ENCODE measurements around the gene NRXN3. TPM values are rescaled to one million over a fixed set of nuclear protein-coding genes. Genes with fewer than 3 reads are reported as not detected.

The NRXN3 gene
- total RNA-seq, 1 experiment from 2014 or later, result 1.1 TPM

- H3K4me2 ChIP-seq (ENCODE audit: low read length), result no peak overlapping the region
- intact Hi-C loops (cut with micrococcal nuclease), result no loop called here
- no peak overlapping the region for H2AFZ ChIP-seq (ENCODE audit: low read length)
- H3K9me3 ChIP-seq (ENCODE audit: low read length), result no peaks in the 10 kb centered on the region
- no peak for ATAC-seq
- no TSS peak for BruUV-seq (replicated peaks)
- H3K9me2 ChIP-seq (replicated peaks; ENCODE audit: low read length), result no peaks in the 10 kb centered on the region
- no peaks in the 10 kb centered on the region for H4K20me1 ChIP-seq (ENCODE audit: low read length)
- no peak overlapping the region for H3K4me3 ChIP-seq (ENCODE audit: low read length)
- no peak overlapping the region for H3K27ac ChIP-seq (ENCODE audit: low read length)
- H3K9ac ChIP-seq (ENCODE audit: low read length), result no peak overlapping the region
- H3K79me2 ChIP-seq (ENCODE audit: low read length), result no peaks in the 10 kb centered on the region
- no peaks in the 10 kb centered on the region for H3K36me3 ChIP-seq (ENCODE audit: low read depth, low read length)
- no peaks in the 10 kb centered on the region for H3F3A ChIP-seq (ENCODE audit: low read length, unreplicated experiment)
- CTCF ChIA-PET, result no interaction called here
- TF ChIP-seq, protein P1, sequence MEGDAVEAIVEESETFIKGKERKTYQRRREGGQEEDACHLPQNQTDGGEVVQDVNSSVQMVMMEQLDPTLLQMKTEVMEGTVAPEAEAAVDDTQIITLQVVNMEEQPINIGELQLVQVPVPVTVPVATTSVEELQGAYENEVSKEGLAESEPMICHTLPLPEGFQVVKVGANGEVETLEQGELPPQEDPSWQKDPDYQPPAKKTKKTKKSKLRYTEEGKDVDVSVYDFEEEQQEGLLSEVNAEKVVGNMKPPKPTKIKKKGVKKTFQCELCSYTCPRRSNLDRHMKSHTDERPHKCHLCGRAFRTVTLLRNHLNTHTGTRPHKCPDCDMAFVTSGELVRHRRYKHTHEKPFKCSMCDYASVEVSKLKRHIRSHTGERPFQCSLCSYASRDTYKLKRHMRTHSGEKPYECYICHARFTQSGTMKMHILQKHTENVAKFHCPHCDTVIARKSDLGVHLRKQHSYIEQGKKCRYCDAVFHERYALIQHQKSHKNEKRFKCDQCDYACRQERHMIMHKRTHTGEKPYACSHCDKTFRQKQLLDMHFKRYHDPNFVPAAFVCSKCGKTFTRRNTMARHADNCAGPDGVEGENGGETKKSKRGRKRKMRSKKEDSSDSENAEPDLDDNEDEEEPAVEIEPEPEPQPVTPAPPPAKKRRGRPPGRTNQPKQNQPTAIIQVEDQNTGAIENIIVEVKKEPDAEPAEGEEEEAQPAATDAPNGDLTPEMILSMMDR (conservative IDR thresholded peaks at IDR 0.05; ENCODE audit: low read depth, low read length), result no peak
- no peak for TF ChIP-seq EZH2phosphoT487 (IDR thresholded peaks at IDR 0.05; ENCODE audit: borderline replicate concordance, low read length)
- TF ChIP-seq EZH2 (IDR thresholded peaks at IDR 0.05; ENCODE audit: low read length, unreplicated experiment), result no peak
- no peaks in the 10 kb centered on the region for H3K4me1 ChIP-seq (ENCODE audit: insufficient read depth, low read length)
- DNase-seq, result no peak
- POLR2A ChIA-PET (ENCODE audit: unreplicated experiment), result no interaction called here
- H3K27me3 ChIP-seq (ENCODE audit: low read length), result no peaks in the 10 kb centered on the region
These were observed 1555.0 kb downstream of the NRXN3 start for GRCh38 chr14:79724934-79725717.

GRCh38 chr14:79727900-79728299 is 1557.7 kb downstream of the NRXN3 start:
- no peaks in the 10 kb centered on the region for H3K9me2 ChIP-seq (replicated peaks; ENCODE audit: low read length)
- ChIA-PET POLR2A (ENCODE audit: unreplicated experiment) (no interaction called here), CTCF (no interaction called here)
- no peak for ATAC-seq
- H3K27me3 ChIP-seq (ENCODE audit: low read length), result no peaks in the 10 kb centered on the region
- H3K4me2 ChIP-seq (ENCODE audit: low read length), result no peak overlapping the region
- H3K9ac ChIP-seq (ENCODE audit: low read length), result no peak overlapping the region
- no peaks in the 10 kb centered on the region for H4K20me1 ChIP-seq (ENCODE audit: low read length)
- H2AFZ ChIP-seq (ENCODE audit: low read length), result no peak overlapping the region
- no peak overlapping the region for H3K4me3 ChIP-seq (ENCODE audit: low read length)
- H3K4me1 ChIP-seq (ENCODE audit: insufficient read depth, low read length), result no peaks in the 10 kb centered on the region
- H3F3A ChIP-seq (ENCODE audit: low read length, unreplicated experiment), result no peaks in the 10 kb centered on the region
- intact Hi-C loops (cut with micrococcal nuclease), result no loop called here
- no peaks in the 10 kb centered on the region for H3K79me2 ChIP-seq (ENCODE audit: low read length)
- H3K9me3 ChIP-seq (ENCODE audit: low read length), result no peaks in the 10 kb centered on the region
- no peak for DNase-seq
- BruUV-seq (replicated peaks), result no TSS peak
- no peak overlapping the region for H3K27ac ChIP-seq (ENCODE audit: low read length)
- no peaks in the 10 kb centered on the region for H3K36me3 ChIP-seq (ENCODE audit: low read depth, low read length)
- TF ChIP-seq EZH2phosphoT487 (IDR thresholded peaks at IDR 0.05; ENCODE audit: borderline replicate concordance, low read length), result no peak
- no peak for TF ChIP-seq EZH2 (IDR thresholded peaks at IDR 0.05; ENCODE audit: low read length, unreplicated experiment)
- TF ChIP-seq, protein P1 (conservative IDR thresholded peaks at IDR 0.05; ENCODE audit: low read depth, low read length), result no peak

DNA sequence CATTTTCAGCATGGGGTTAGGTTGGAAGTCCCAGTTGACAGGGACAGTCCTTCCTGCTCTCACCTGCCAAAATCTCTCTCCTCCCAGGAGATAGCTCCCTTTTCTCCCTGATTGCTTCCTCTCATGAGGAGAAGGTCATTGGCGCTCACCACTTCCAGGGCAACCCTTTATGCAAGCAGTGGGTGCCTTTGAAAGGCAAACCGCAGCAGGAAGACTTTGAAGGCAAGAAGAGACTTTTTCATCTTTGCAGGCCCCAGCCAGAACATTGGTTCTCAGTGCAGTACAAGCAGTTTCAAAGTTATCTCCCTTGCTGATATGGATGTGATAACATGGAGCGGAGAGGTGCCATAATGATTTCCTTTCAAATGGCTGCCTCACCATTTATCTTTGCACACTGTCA is 1558.2 kb downstream of the NRXN3 start:
- TF ChIP-seq EZH2 (IDR thresholded peaks at IDR 0.05; ENCODE audit: low read length, unreplicated experiment) (no peak), EZH2phosphoT487 (IDR thresholded peaks at IDR 0.05; ENCODE audit: borderline replicate concordance, low read length) (no peak)
- TF ChIP-seq, protein P1 (conservative IDR thresholded peaks at IDR 0.05; ENCODE audit: low read depth, low read length), result no peak
- ChIA-PET POLR2A (ENCODE audit: unreplicated experiment) (no interaction called here), CTCF (no interaction called here)
- no peak overlapping the region for H3K4me3 ChIP-seq (ENCODE audit: low read length)
- no peaks in the 10 kb centered on the region for H3K9me2 ChIP-seq (replicated peaks; ENCODE audit: low read length)
- H3K27ac ChIP-seq (ENCODE audit: low read length), result no peak overlapping the region
- H3K27me3 ChIP-seq (ENCODE audit: low read length), result no peaks in the 10 kb centered on the region
- no TSS peak for BruUV-seq (replicated peaks)
- ATAC-seq (no peak), DNase-seq (no peak)
- H3K79me2 ChIP-seq (ENCODE audit: low read length), result no peaks in the 10 kb centered on the region
- intact Hi-C loops (cut with micrococcal nuclease), result no loop called here
- no peaks in the 10 kb centered on the region for H3F3A ChIP-seq (ENCODE audit: low read length, unreplicated experiment)
- no peak overlapping the region for H3K4me2 ChIP-seq (ENCODE audit: low read length)
- no peaks in the 10 kb centered on the region for H3K9me3 ChIP-seq (ENCODE audit: low read length)
- no peak overlapping the region for H3K9ac ChIP-seq (ENCODE audit: low read length)
- no peaks in the 10 kb centered on the region for H4K20me1 ChIP-seq (ENCODE audit: low read length)
- no peaks in the 10 kb centered on the region for H3K4me1 ChIP-seq (ENCODE audit: insufficient read depth, low read length)
- H3K36me3 ChIP-seq (ENCODE audit: low read depth, low read length), result no peaks in the 10 kb centered on the region
- no peak overlapping the region for H2AFZ ChIP-seq (ENCODE audit: low read length)
